Transverse colon (tissue), 4 donors: ENCODE data around the gene DEF6. TPM values are rescaled to one million over a fixed set of nuclear protein-coding genes. Genes with fewer than 3 reads are reported as not detected.

Experiments
- DNase-seq: peaks from one replicate; pipeline ENCODE4 v3.0.0-alpha.2; 2019
- H3K27ac ChIP-seq, 4 donors: fragments of 200-600 bp; sonication (generic); 2 replicates each; pipeline ENCODE4 v1.5.1; 2016 to 2018; ENCODE audit warnings: inconsistent platforms in 4 of 4
- H3K27me3 ChIP-seq: fragments of 200-600 bp; sonication (generic); 2 replicates; pipeline ENCODE4 v1.5.1; 2017; ENCODE audit warnings: inconsistent platforms
- H3K36me3 ChIP-seq, 4 donors: fragments of 200-600 bp; sonication (generic); 2 replicates each; pipeline ENCODE4 v1.5.1; 2017 to 2019; ENCODE audit warnings: inconsistent platforms in 4 of 4
- H3K4me1 ChIP-seq, 4 donors: fragments of 200-600 bp; sonication (generic); 2 replicates each; pipeline ENCODE4 v1.5.1; 2017 to 2020; ENCODE audit warnings: inconsistent platforms in 4 of 4
- H3K4me3 ChIP-seq, 4 donors: fragments of 200-600 bp; sonication (generic); 1 replicate in 1 of 4; 2 replicates in 3 of 4; pipeline versions ENCODE4 v1.5.1 to v1.6.1; 2017 to 2019; ENCODE audit warnings: inconsistent platforms in 4 of 4
- H3K9me3 ChIP-seq, 2 donors: fragments of 200-600 bp; sonication (generic); 2 replicates each; pipeline ENCODE4 v1.5.1; 2017 to 2019; ENCODE audit warnings: inconsistent platforms in 2 of 2
- CTCF ChIP-seq, 5 experiments: fragments of 200-600 bp in 3 of 5; fragments of 450-650 bp in 2 of 5; sonication (generic) in 3 of 5; IDR thresholded peaks; 1 replicate in 2 of 5; 2 replicates in 3 of 5; pipeline ENCODE4 v1.5.1; 2016 to 2017; ENCODE audit warnings: antibody characterized with exemption in 5 of 5, inconsistent platforms in 3 of 5, mild to moderate bottlenecking in 2 of 5, moderate library complexity in 1 of 5
- EP300 ChIP-seq: sonication (generic); formaldehyde crosslinking; IDR thresholded peaks from one replicate; pipeline ENCODE4 v1.6.1; 2017; ENCODE audit warnings: antibody characterized with exemption, low read depth
- POLR2A ChIP-seq: fragments of 450-650 bp; IDR thresholded peaks from one replicate; pipeline ENCODE4 v1.6.1; 2016; ENCODE audit warnings: antibody characterized with exemption, mild to moderate bottlenecking, moderate library complexity
- POLR2AphosphoS5 ChIP-seq, 3 donors: sonication (generic); formaldehyde crosslinking; IDR thresholded peaks; one replicate each; pipeline ENCODE4 v1.6.1; 2016; ENCODE audit warnings: antibody characterized with exemption in 3 of 3
- WGBS, 2 donors: methylation state at CpG; one replicate each; pipeline ENCODE4 v1.1.5; 2018; ENCODE audit warnings: low coverage in 1 of 2; 5-methylcytosine and 5-hydroxymethylcytosine counted together
- in situ Hi-C, 4 donors: fragments of 200-750 bp; cut with MboI; loops; one replicate each; pipeline versions ENCODE4 v1.15.0 to v1.15.1; 2017; ENCODE audit warnings: low sequenced_read_pairs in 3 of 4, low pct_ligation_motif_present in 1 of 4, low pct_unique_long_range_greater_than_20kb in 1 of 4
- intact Hi-C: fragments of 100-400 bp; cut with DNase I; formaldehyde crosslinking; loops from one replicate; pipeline ENCODE4 v1.15.1; 2023; ENCODE audit warnings: low total_unique reads
- total RNA-seq, 4 donors: library from RNA; depleted of rRNA; stranded (reverse); fragments of >200 nt; gene quantifications; one replicate each; pipeline ENCODE4 v1.1.0, GENCODE V29; 2016

Gene DEF6
- total RNA-seq, 4 donors from 2014 or later: 2.6 to 24.5 (median 6.8) TPM

DNA sequence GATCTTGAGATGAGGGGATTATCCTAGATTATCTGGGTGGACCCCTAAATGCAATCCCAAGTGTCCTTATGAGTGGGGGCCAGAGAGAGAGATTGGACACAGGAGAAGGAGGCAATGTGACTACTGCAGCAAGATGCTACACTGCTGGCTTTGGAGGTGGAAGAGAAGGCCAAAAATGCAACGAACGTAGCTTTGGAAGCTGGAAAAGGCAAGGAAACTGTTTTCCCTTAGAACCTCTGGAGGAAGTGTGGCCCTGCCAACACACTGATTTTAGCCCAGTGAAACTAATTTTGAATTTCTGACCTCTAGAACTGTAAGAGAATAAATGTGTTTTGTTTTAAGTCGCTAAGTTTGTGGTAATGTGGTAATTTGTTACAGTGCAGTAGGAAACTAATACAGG lies 60.5 kb downstream of the DEF6 start:
- peaks cover 0 to 14% (median 3%) of the 10 kb centered on the region in 4 donors for H3K36me3 ChIP-seq
- no peak overlapping the region for H3K4me3 ChIP-seq
- intact Hi-C loops (loop anchor here (10.0 kb wide), 1 partner anchor 57 kb away; no protein-coding TSS in a partner anchor), in situ Hi-C loops (no loop called here)
- H3K4me1 ChIP-seq: peaks cover 3 to 27% (median 7%) of the 10 kb centered on the region in 4 donors
- WGBS, 2 donors: 70 to 82% methylated on average over 3 of the region's 3 CpGs
- H3K9me3 ChIP-seq: no peaks in the 10 kb centered on the region
- DNase-seq: no peak
- TF ChIP-seq EP300: no peak
- TF ChIP-seq CTCF (IDR thresholded peaks at IDR 0.05): no peak
- TF ChIP-seq POLR2AphosphoS5 (IDR thresholded peaks at IDR 0.05): no peak
- TF ChIP-seq POLR2A: no peak
- H3K27ac ChIP-seq: no peak overlapping the region
- H3K27me3 ChIP-seq: no peaks in the 10 kb centered on the region

DNA sequence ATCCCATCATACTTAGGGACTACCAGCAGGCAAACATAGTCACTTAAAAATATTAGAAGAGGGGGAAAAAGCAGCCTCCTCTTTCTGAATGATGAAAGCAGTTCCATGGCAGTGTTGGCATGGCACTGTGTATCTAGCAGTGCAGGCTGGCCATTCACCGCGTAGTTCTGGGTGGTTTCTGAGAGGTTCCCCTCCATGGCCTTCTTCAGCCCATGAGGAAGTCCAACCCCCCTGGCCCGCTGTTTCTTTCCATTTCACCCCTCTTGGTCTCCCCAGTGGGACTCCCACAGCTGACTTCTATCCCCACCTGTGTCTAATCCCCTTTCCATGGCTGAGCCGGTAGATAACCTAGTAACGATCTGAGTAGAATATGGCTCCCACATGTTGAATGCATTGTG lies 61.7 kb downstream of the DEF6 start:
- H3K9me3 ChIP-seq: no peaks in the 10 kb centered on the region
- TF ChIP-seq POLR2AphosphoS5 (IDR thresholded peaks at IDR 0.05) (no peak), CTCF (IDR thresholded peaks at IDR 0.05) (no peak), EP300 (no peak), POLR2A (no peak)
- intact Hi-C loops: loop anchor here (10.0 kb wide), 1 partner anchor 55 kb away; no protein-coding TSS in a partner anchor
- in situ Hi-C loops: no loop called here
- H3K4me3 ChIP-seq: no peak overlapping the region
- DNase-seq: no peak
- H3K36me3 ChIP-seq: peaks cover 0 to 6% (median 0%) of the 10 kb centered on the region in 4 donors
- peaks cover 3 to 27% (median 7%) of the 10 kb centered on the region in 4 donors for H3K4me1 ChIP-seq
- H3K27ac ChIP-seq: peak overlapping the region in 2 of 4 donors; percentile 31 to 35
- H3K27me3 ChIP-seq: no peaks in the 10 kb centered on the region
- WGBS, 2 donors: 83 to 98% methylated on average over 1 to 5 of the region's 5 CpGs

- DNase-seq: no peak
- in situ Hi-C loops: no loop called here
Observed at GRCh38 chr6:35359744-35360348, 62.2 kb downstream of the DEF6 start.

More at GRCh38 chr6:35359744-35360348, 62.2 kb downstream of the DEF6 start:
- Histone ChIP-seq H3K4me3 (no peak overlapping the region), H3K36me3 (peaks cover 0 to under 1% (median 0%) of the 10 kb centered on the region in 4 donors), H3K4me1 (peaks cover 3 to 27% (median 7%) of the 10 kb centered on the region in 4 donors), H3K27me3 (no peaks in the 10 kb centered on the region), H3K9me3 (no peaks in the 10 kb centered on the region), H3K27ac (peak overlapping the region in 3 of 4 donors; percentile 19 to 35 (median 31))
- WGBS, 2 donors: 49% methylated on average over 2 of the region's 2 CpGs; no CpG with 5 or more reads in 1 of the 2 donors
- TF ChIP-seq POLR2AphosphoS5 (IDR thresholded peaks at IDR 0.05): no peak
- no peak for TF ChIP-seq POLR2A
- TF ChIP-seq EP300: no peak
- no peak for TF ChIP-seq CTCF (IDR thresholded peaks at IDR 0.05)
- intact Hi-C loops: loop anchor here (10.0 kb wide), 1 partner anchor 55 kb away; no protein-coding TSS in a partner anchor
